CD4-positive, alpha-beta T cell treated with Interleukin-6 for 4 hours (primary cell): ENCODE results near the gene INTS1.

Experiments
- DNase-seq: peaks from one replicate; pipeline ENCODE4 v3.0.0-alpha.2; 2020; ENCODE audit warnings: mixed read lengths

Gene INTS1

GRCh38 chr7:1428941-1429501 is 75.2 kb downstream of the INTS1 start:
- DNase-seq, result no peak

- no peak for DNase-seq
These were observed 77.0 kb downstream of the INTS1 start for GRCh38 chr7:1427064-1427657.

GRCh38 chr7:1426474-1426873 is 77.7 kb downstream of the INTS1 start:
- no peak for DNase-seq

- no peak for DNase-seq
These were observed 78.7 kb downstream of the INTS1 start for GRCh38 chr7:1425292-1426136.

- no peak for DNase-seq
These were observed 80.1 kb downstream of the INTS1 start for GRCh38 chr7:1424041-1424440.

GRCh38 chr7:1423264-1423811 is 80.9 kb downstream of the INTS1 start:
- DNase-seq, result no peak

GRCh38 chr7:1422512-1423263 is 81.5 kb downstream of the INTS1 start:
- DNase-seq, result no peak

- DNase-seq, result no peak
These were observed 82.2 kb downstream of the INTS1 start for GRCh38 chr7:1421946-1422345.

- DNase-seq, result no peak
These were observed 83.0 kb downstream of the INTS1 start for GRCh38 chr7:1421020-1421790.
